ENCODE results near the gene RNGTT. TPM values are rescaled to one million over a fixed set of nuclear protein-coding genes. Genes with fewer than 3 reads are reported as not detected.

Gene RNGTT
- total RNA-seq, 3 donors from 2014 or later: 9.1 to 30.3 (median 22.6) TPM

- Histone ChIP-seq H3K4me3 (no peak overlapping the region), H3K4me1 (no peaks in the 10 kb centered on the region), H3K9me3 (no peaks in the 10 kb centered on the region), H3K27me3 (no peaks in the 10 kb centered on the region), H3K36me3 (no peaks in the 10 kb centered on the region), H3K27ac (no peak overlapping the region)
- no peak for DNase-seq (ENCODE audit: low spot score in 2 of 2)
- no peak for TF ChIP-seq POLR2AphosphoS5 (IDR thresholded peaks at IDR 0.05)
- TF ChIP-seq CTCF (IDR thresholded peaks at IDR 0.05): no peak
- no peak for TF ChIP-seq POLR2A (IDR thresholded peaks at IDR 0.05)
- intact Hi-C loops (cut with DNase I; ENCODE audit: low total_unique reads): no loop called here
Measured at GRCh38 chr6:88709819-88710246, 253.6 kb downstream of the RNGTT start.

DNA sequence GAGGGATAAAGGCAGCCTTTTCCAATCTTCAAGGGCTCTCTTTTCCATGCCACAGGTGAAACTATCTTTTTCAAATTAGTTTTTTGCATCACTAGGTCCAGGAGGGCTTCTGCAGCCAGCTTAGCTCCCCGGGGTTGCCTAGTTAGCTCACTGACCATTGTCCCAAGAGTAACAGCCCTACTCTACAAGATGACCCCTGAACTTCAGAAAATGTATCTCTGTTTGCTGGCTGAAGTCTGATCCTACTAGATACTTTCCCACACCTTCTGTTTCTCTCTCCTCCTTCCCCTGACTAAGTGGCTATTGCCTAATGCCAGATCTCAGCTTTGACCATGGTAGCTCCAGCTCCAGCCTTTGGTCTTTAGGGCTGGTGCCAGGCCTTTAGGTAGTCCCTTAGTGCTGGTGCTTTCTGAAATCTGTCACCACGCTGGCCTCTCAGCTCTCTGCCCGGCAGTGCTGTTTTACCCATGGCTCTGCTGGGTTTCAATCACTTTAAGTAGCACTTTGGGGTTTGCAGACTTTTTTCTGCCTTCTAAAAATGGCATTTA lies 255.1 kb downstream of the RNGTT start:
- DNase-seq (ENCODE audit: low spot score in 2 of 2): no peak
- TF ChIP-seq POLR2AphosphoS5 (IDR thresholded peaks at IDR 0.05) (no peak), CTCF (IDR thresholded peaks at IDR 0.05) (no peak), POLR2A (IDR thresholded peaks at IDR 0.05) (no peak)
- Histone ChIP-seq H3K9me3 (no peaks in the 10 kb centered on the region), H3K27me3 (no peaks in the 10 kb centered on the region), H3K4me3 (no peak overlapping the region), H3K4me1 (no peaks in the 10 kb centered on the region), H3K27ac (no peak overlapping the region), H3K36me3 (no peaks in the 10 kb centered on the region)
- intact Hi-C loops (cut with DNase I; ENCODE audit: low total_unique reads): no loop called here

- intact Hi-C loops (cut with DNase I; ENCODE audit: low total_unique reads): no loop called here
- Histone ChIP-seq H3K4me3 (no peak overlapping the region), H3K9me3 (no peaks in the 10 kb centered on the region), H3K4me1 (no peaks in the 10 kb centered on the region), H3K36me3 (no peaks in the 10 kb centered on the region), H3K27me3 (no peaks in the 10 kb centered on the region), H3K27ac (no peak overlapping the region)
- TF ChIP-seq POLR2AphosphoS5 (IDR thresholded peaks at IDR 0.05) (no peak), CTCF (IDR thresholded peaks at IDR 0.05) (no peak), POLR2A (IDR thresholded peaks at IDR 0.05) (no peak)
- DNase-seq (ENCODE audit: low spot score in 2 of 2): no peak
Measured at GRCh38 chr6:88705601-88706000, 257.8 kb downstream of the RNGTT start.

GRCh38 chr6:88704980-88705379 lies 258.4 kb downstream of the RNGTT start:
- H3K27me3 ChIP-seq: no peaks in the 10 kb centered on the region
- no peaks in the 10 kb centered on the region for H3K4me1 ChIP-seq
- H3K4me3 ChIP-seq: no peak overlapping the region
- intact Hi-C loops (cut with DNase I; ENCODE audit: low total_unique reads): no loop called here
- DNase-seq (ENCODE audit: low spot score in 2 of 2): no peak
- no peaks in the 10 kb centered on the region for H3K9me3 ChIP-seq
- no peaks in the 10 kb centered on the region for H3K36me3 ChIP-seq
- no peak for TF ChIP-seq CTCF (IDR thresholded peaks at IDR 0.05)
- TF ChIP-seq POLR2AphosphoS5 (IDR thresholded peaks at IDR 0.05): no peak
- no peak overlapping the region for H3K27ac ChIP-seq

DNA sequence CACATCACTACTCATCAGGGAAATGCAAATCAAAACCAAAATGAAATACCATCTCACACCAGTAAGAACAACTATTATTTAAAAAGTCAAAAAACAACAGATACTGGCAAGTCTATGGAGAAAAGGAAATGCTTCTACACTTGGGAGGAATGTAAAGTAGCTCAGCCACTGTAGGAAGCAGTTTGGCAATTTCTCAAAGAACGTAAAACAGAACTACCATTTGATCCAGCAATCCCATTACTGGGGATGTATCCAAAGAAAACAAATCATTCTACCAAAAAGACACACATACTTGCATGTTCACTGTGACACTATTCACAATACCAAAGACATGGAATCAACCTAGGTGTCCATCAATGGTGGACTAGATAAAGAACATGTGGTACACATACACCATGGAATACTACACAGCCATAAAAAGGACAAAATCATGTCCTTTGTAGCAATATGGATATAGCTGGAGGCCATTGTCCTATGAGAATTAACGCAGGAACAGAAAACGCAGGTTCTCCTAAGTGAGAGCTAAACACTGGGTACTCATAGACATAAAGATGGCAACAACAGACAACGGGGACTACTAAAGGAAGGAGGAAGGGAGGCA lies 260.4 kb downstream of the RNGTT start:
- Histone ChIP-seq H3K27me3 (no peaks in the 10 kb centered on the region), H3K36me3 (no peaks in the 10 kb centered on the region), H3K27ac (no peak overlapping the region), H3K4me1 (no peaks in the 10 kb centered on the region), H3K9me3 (no peaks in the 10 kb centered on the region), H3K4me3 (no peak overlapping the region)
- no peak for DNase-seq (ENCODE audit: low spot score in 2 of 2)
- intact Hi-C loops (cut with DNase I; ENCODE audit: low total_unique reads): no loop called here
- TF ChIP-seq CTCF (IDR thresholded peaks at IDR 0.05) (no peak), POLR2A (IDR thresholded peaks at IDR 0.05) (no peak), POLR2AphosphoS5 (IDR thresholded peaks at IDR 0.05) (no peak)
